Measurements from ENCODE around the gene INHBA. TPM values are rescaled to one million over a fixed set of nuclear protein-coding genes. Genes with fewer than 3 reads are reported as not detected.

INHBA gene
- total RNA-seq, 1 experiment from 2014 or later = 1.0 TPM

DNA sequence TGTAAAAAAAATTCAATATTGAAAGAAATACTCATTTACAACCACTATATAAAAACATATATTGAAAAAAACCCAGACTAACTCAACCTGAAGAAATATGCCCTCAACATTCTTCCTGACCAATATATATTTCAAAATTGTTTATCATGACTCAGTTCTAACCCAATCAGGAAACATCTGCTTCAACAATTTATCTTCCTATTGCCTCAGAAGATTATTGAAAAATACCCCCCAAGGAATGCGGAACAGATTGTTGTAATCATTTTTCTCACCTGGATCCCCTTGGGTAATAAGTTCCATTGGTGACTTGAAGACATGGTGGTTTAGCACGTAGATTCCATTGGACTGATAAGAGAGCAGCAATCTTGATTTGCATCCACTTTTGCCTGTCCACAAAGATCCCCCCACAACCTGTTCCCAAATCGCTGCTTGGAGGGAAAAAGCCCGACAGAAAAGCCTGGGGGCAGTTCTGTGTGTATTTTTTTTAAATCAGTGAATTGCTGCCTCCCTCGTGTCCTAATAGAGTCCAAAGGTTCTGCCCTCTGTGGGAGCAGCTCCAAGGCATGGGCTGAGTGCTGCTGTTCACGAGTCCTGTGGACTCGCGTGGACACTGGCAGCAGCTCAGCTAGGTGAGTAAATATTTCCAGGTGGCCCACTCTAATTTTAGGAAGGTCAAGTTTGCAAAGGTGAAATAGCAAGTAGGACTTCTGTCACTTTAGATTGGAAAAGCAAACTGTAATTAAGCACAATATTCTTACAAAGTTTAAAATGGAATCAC is 5.9 kb upstream of the INHBA start:
- no peaks in the 10 kb centered on the region for H3K36me3 Mint-ChIP-seq
- H3K4me3 Mint-ChIP-seq = no peak overlapping the region
- H3K27ac Mint-ChIP-seq = no peak overlapping the region
- TF ChIP-seq, protein P1, sequence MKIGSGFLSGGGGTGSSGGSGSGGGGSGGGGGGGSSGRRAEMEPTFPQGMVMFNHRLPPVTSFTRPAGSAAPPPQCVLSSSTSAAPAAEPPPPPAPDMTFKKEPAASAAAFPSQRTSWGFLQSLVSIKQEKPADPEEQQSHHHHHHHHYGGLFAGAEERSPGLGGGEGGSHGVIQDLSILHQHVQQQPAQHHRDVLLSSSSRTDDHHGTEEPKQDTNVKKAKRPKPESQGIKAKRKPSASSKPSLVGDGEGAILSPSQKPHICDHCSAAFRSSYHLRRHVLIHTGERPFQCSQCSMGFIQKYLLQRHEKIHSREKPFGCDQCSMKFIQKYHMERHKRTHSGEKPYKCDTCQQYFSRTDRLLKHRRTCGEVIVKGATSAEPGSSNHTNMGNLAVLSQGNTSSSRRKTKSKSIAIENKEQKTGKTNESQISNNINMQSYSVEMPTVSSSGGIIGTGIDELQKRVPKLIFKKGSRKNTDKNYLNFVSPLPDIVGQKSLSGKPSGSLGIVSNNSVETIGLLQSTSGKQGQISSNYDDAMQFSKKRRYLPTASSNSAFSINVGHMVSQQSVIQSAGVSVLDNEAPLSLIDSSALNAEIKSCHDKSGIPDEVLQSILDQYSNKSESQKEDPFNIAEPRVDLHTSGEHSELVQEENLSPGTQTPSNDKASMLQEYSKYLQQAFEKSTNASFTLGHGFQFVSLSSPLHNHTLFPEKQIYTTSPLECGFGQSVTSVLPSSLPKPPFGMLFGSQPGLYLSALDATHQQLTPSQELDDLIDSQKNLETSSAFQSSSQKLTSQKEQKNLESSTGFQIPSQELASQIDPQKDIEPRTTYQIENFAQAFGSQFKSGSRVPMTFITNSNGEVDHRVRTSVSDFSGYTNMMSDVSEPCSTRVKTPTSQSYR (CRISPR knock-in tag; IDR thresholded peaks at IDR 0.05) = no peak
- TF ChIP-seq ZNF423 (CRISPR knock-in tag; IDR thresholded peaks at IDR 0.05) = no peak
- TF ChIP-seq, protein P2, sequence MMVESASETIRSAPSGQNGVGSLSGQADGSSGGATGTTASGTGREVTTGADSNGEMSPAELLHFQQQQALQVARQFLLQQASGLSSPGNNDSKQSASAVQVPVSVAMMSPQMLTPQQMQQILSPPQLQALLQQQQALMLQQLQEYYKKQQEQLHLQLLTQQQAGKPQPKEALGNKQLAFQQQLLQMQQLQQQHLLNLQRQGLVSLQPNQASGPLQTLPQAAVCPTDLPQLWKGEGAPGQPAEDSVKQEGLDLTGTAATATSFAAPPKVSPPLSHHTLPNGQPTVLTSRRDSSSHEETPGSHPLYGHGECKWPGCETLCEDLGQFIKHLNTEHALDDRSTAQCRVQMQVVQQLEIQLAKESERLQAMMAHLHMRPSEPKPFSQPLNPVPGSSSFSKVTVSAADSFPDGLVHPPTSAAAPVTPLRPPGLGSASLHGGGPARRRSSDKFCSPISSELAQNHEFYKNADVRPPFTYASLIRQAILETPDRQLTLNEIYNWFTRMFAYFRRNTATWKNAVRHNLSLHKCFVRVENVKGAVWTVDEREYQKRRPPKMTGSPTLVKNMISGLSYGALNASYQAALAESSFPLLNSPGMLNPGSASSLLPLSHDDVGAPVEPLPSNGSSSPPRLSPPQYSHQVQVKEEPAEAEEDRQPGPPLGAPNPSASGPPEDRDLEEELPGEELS (CRISPR knock-in tag; IDR thresholded peaks at IDR 0.05) = no peak
- TF ChIP-seq TCF7 (CRISPR knock-in tag; IDR thresholded peaks at IDR 0.05; ENCODE audit: low read depth) = no peak
- TF ChIP-seq FOXJ3 (CRISPR knock-in tag; IDR thresholded peaks at IDR 0.05; ENCODE audit: borderline replicate concordance) = no peak
- TF ChIP-seq KAT7 (CRISPR knock-in tag; IDR thresholded peaks at IDR 0.05; ENCODE audit: borderline replicate concordance) = no peak
- TF ChIP-seq GABPB1 (CRISPR knock-in tag; IDR thresholded peaks at IDR 0.05) = no peak
- TF ChIP-seq, protein P3, sequence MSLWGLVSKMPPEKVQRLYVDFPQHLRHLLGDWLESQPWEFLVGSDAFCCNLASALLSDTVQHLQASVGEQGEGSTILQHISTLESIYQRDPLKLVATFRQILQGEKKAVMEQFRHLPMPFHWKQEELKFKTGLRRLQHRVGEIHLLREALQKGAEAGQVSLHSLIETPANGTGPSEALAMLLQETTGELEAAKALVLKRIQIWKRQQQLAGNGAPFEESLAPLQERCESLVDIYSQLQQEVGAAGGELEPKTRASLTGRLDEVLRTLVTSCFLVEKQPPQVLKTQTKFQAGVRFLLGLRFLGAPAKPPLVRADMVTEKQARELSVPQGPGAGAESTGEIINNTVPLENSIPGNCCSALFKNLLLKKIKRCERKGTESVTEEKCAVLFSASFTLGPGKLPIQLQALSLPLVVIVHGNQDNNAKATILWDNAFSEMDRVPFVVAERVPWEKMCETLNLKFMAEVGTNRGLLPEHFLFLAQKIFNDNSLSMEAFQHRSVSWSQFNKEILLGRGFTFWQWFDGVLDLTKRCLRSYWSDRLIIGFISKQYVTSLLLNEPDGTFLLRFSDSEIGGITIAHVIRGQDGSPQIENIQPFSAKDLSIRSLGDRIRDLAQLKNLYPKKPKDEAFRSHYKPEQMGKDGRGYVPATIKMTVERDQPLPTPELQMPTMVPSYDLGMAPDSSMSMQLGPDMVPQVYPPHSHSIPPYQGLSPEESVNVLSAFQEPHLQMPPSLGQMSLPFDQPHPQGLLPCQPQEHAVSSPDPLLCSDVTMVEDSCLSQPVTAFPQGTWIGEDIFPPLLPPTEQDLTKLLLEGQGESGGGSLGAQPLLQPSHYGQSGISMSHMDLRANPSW (CRISPR knock-in tag; conservative IDR thresholded peaks at IDR 0.05; ENCODE audit: low read depth) = no peak
- TF ChIP-seq SMAD3 (CRISPR knock-in tag; IDR thresholded peaks at IDR 0.05; ENCODE audit: borderline replicate concordance) = no peak
- TF ChIP-seq, protein P4, sequence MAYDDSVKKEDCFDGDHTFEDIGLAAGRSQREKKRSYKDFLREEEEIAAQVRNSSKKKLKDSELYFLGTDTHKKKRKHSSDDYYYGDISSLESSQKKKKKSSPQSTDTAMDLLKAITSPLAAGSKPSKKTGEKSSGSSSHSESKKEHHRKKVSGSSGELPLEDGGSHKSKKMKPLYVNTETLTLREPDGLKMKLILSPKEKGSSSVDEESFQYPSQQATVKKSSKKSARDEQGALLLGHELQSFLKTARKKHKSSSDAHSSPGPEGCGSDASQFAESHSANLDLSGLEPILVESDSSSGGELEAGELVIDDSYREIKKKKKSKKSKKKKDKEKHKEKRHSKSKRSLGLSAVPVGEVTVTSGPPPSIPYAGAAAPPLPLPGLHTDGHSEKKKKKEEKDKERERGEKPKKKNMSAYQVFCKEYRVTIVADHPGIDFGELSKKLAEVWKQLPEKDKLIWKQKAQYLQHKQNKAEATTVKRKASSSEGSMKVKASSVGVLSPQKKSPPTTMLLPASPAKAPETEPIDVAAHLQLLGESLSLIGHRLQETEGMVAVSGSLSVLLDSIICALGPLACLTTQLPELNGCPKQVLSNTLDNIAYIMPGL (CRISPR knock-in tag; IDR thresholded peaks at IDR 0.05) = no peak
- no peak for TF ChIP-seq FOXK1 (CRISPR knock-in tag; IDR thresholded peaks at IDR 0.05)
- TF ChIP-seq NFYB (CRISPR knock-in tag; conservative IDR thresholded peaks at IDR 0.05; ENCODE audit: low read depth) = no peak
- TF ChIP-seq, protein P5, sequence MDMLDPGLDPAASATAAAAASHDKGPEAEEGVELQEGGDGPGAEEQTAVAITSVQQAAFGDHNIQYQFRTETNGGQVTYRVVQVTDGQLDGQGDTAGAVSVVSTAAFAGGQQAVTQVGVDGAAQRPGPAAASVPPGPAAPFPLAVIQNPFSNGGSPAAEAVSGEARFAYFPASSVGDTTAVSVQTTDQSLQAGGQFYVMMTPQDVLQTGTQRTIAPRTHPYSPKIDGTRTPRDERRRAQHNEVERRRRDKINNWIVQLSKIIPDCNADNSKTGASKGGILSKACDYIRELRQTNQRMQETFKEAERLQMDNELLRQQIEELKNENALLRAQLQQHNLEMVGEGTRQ (CRISPR knock-in tag; IDR thresholded peaks at IDR 0.05) = no peak
- TF ChIP-seq NFE2L1 (CRISPR knock-in tag; IDR thresholded peaks at IDR 0.05) = no peak
- no peak for TF ChIP-seq ZBTB21 (CRISPR knock-in tag; IDR thresholded peaks at IDR 0.05; ENCODE audit: borderline replicate concordance)
- TF ChIP-seq SP1 (CRISPR knock-in tag; conservative IDR thresholded peaks at IDR 0.05) = no peak
- DNase-seq (ENCODE audit: low spot score) (no peak), ATAC-seq (no peak)
- peaks cover 23% of the 10 kb centered on the region for H3K27me3 Mint-ChIP-seq (ENCODE audit: low read depth)
- peaks cover 31% of the 10 kb centered on the region for H3K4me1 Mint-ChIP-seq
- CTCF ChIA-PET = interaction anchor here (1.0 to 3.1 kb wide), 2 partner anchors 9 to 705 kb away, joined by 3 to 17 read pairs; no protein-coding TSS in a partner anchor
- POLR2A ChIA-PET = no interaction called here
- H3K9me3 Mint-ChIP-seq = no peaks in the 10 kb centered on the region

All from WTC11 (cell line).